D341Med (cell line): ENCODE results near the gene ATP6V1A.

Experiments
- DNase-seq: peaks from one replicate; pipeline ENCODE4 v3.0.0; 2012; ENCODE audit warnings: low spot score

Gene ATP6V1A

GRCh38 chr3:113747283-113748046 lies 630 bp downstream of the ATP6V1A start:
- DNase-seq = peak; percentile 31

- DNase-seq = no peak
Observed at GRCh38 chr3:113751141-113751540, 4.3 kb downstream of the ATP6V1A start.

DNA sequence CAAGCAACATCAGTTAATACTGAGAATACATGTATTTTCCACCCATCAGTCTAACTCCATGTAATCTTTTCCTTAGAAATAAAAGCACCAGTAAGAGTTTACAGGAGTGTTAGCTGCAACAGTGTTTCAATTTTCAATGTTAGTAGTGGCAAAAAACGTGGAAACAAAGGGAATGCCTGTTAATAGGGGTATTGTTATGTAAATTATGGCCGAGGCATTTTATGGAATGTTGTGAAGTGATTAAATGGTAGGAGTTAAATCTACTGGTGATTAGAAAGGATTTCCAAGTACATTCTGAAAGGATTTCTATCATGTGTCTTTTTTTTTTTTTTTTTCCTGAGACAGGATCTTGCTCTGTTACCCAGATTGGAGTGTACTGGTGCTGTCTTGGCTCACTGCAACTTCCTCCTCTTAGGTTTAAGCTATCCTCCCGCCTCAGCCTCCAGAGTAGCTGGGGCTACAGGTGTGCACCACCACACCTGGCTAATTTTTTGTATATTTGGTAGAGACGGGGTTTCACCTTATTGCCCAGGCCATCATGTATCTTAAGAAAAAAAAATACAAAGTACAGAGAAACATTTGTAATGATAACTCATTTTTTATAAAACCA lies 6.6 kb downstream of the ATP6V1A start:
- DNase-seq = no peak

DNA sequence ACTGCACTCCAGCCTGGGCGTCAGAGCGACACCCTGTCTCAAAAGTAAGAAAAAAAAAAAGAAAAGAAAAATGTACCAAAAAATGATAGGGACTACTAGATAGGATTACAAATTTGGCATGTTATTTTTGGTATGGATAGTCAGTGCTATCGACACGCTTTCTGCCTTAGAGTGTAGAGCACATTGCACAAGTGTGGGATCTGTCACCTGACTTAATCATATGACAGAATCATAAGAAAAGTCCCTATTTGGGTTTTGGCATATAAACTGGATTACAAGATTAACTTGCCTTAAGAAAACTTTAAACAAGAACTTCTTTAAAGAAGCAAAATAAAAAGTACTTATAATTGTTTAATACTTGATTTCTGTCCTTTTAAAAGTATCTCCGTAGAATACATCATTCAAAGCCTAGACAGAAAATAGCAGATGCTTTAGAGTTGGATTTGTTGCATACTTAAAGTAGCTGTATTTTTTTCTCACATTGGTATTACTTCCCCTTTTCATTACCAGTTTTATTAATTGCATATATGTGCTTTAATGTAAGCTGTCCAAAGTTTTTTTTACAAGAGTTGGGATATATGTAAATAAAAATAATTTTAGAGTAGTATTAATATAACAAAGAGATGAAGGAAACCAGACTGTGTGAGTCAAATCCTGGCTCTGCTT lies 7.8 kb downstream of the ATP6V1A start:
- DNase-seq = no peak

GRCh38 chr3:113758389-113759024 lies 11.7 kb downstream of the ATP6V1A start:
- DNase-seq = no peak

DNA sequence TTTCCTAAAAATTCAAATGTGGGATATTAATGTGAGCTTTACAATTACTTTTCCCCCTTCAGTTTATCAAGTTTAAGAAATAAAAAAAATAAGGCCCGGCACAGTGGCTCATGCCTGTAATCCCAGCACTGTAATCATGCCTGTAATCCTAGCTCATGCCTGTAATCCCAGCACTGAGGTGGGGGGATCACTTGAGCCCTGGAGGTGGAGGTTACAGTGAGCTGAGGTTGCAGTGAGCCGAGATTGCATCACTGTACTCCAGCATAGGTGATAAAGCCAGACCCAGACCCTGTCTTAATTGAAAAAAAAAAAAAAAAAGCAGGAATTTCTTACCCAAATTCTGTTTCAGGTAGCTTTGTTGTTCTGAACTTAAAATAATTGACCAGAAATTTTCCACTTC lies 17.9 kb downstream of the ATP6V1A start:
- DNase-seq = no peak

- peak; percentile 21 for DNase-seq
Observed at GRCh38 chr3:113769551-113769950, 22.7 kb downstream of the ATP6V1A start.

DNA sequence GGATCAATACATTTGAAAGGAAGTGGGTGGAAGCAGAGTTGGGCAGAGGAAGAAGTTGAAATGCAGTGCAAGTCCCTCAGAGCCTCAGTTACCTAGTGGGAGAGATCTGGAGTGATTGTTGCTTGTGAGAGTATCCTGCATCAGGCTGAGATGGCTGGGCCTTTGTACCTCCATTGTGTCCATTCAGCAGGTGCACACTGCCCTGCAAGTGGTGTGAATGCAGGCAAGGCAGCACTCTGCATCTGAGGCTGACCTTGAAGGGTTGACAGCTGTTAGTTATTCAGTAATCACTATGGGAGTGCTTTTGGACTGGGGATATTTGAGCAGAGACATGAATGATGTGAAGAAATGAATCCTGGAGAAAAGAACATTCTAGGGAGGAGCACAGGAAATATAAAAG lies 25.2 kb downstream of the ATP6V1A start:
- no peak for DNase-seq

- no peak for DNase-seq
Observed at GRCh38 chr3:113773381-113773780, 26.5 kb downstream of the ATP6V1A start.

DNA sequence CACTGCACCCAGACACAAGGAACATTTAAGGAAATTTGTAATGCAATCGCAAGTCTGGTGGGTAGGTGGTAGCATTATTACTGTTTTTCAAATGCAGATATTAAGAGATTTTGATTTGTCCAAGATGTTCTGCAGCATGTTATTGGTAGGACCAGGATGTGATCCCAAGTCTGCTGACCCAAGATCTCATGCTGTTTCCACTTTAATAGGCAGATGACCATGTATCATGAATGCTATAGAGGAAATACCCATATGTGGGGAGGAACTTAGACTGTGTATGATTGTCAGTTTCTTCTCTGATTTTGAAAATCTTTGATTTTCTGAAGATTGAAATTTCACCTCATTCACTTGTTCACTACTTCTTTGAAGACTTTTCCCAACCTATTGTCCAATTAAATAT lies 28.7 kb downstream of the ATP6V1A start:
- no peak for DNase-seq

DNA sequence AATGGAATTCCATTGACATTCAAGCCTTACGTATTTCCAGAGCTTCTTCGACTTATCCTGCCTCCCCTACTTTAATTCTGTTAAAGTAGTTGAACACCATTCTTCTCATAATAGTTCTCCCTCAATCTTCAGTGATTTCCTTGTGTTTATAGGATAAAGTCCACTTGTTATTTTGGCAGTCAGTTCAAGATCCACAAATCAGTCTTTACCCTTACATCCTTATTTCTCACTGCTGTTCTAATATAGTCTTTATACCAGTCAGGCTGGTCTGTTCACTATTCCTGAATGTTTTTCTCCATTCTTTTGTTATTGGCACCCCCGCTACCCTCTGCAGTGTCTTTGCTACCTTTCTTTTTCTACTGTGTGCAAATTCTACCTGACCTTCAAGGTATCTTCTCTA lies 29.7 kb downstream of the ATP6V1A start:
- no peak for DNase-seq

GRCh38 chr3:113783463-113783862 lies 36.6 kb downstream of the ATP6V1A start:
- DNase-seq = no peak

GRCh38 chr3:113783980-113784379 lies 37.1 kb downstream of the ATP6V1A start:
- no peak for DNase-seq

- DNase-seq = no peak
Observed at GRCh38 chr3:113791381-113791780, 44.5 kb downstream of the ATP6V1A start.

- no peak for DNase-seq
Observed at GRCh38 chr3:113794526-113794925, 47.7 kb downstream of the ATP6V1A start.

DNA sequence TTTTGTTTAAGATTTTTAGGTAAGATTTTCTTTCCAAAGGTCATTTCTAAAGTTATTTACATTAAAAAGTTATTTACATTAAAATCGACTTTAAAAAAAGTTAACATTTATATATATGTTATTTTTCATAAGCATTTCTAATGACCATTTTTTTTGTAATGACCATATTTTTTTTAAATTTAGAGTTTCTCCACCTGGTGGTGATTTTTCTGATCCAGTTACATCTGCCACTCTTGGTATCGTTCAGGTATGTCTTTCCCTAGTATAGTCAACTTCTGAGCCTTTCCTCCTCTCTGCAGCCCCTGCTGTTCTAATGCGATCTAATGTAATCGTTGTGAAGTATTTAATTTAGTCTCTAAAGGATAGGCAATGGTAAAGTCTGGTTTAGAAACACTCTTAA lies 48.9 kb downstream of the ATP6V1A start:
- DNase-seq = no peak

DNA sequence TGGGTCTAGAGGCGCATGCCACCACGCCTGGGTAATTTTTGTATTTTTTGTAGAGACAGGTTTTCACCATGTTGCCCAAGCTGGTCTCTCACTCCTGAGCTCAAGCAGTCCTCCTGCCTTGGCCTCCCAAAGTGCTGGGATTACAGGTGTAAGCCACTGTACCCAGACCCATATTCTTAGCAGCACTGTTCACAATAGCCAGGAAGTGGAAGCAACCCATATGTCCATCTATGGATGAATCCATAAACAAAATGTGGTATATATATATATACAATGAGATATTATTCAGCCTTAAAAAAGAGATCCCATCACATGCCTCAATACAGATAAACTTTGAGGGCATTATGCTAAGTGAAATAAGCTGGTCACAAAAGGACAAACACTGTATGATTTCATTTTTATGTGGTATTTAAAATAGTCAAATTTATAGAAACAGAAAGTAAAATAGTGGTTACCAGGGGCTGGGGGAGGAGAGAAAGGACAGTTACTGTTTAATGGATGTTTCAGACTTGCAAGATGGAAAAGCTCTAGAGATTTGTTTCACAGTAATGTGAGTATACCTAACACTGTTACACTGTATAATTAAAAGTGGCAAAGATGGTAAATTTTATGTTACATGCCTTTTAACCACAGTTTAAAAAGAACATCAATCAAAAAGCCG lies 56.1 kb downstream of the ATP6V1A start:
- no peak for DNase-seq

DNA sequence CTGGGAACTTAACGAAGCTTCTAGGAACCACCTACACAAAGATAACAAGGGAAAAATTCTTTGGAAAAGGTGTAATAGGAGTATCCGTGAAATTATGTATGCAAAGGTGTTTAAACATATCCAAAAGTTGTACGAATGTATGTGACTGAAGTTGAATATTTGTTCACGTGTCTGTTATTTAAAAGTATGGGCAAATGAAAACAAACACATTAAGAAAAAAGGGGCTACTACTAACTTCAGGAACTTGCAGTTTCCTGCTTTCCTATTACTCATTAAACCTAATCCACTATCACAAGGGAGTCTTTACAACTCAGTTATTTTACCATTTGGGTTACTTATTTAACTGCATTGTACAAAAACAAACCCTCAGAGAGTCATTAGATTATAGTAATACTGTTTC lies 57.8 kb downstream of the ATP6V1A start:
- DNase-seq = no peak

DNA sequence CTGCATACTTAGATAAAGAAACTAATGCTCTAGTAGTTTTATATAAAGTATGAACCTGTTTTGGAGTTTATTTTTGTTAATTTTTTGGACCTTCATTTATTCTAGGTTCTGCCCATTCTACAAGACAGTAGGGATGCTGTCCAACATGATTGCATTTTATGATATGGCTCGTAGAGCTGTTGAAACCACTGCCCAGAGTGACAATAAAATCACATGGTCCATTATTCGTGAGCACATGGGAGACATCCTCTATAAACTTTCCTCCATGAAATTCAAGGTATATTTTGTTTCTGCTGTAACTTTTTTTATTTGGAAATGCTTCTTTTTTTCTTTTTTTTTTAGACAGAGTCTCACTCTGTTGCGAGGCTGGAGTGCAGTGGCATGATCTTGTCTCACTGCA lies 58.4 kb downstream of the ATP6V1A start:
- DNase-seq = no peak

GRCh38 chr3:113812854-113813253 lies 66.0 kb downstream of the ATP6V1A start:
- DNase-seq = no peak

DNA sequence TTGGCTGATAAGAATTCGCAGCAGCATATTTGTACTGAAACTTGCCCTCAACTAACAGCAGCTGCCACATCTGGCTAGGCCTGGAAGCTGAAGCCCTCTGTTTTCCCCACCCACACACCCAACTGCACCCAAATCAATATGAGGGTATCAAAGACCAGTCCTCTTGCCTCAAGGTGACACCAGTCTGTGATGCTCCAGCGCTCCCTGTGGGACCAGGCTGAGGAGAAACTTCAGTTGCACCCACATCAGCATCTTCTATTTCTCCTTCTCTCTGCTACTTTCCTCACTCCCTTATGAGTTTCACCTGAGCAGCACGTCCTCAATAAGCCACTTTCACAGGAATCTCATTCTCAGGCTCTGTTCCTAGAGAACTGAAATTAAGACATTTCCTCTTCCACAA lies 73.0 kb downstream of the ATP6V1A start:
- no peak for DNase-seq

GRCh38 chr3:113825090-113825489 lies 78.3 kb downstream of the ATP6V1A start:
- no peak for DNase-seq
